ENCODE results near the gene MARK1. TPM values are rescaled to one million over a fixed set of nuclear protein-coding genes. Genes with fewer than 3 reads are reported as not detected.

Gene MARK1
- total and polyA plus RNA-seq, 7 donors: 0.81 to 5.4 (median 2.6) TPM

GRCh38 chr1:220565670-220566069, 37.7 kb downstream of the MARK1 start:
- Histone ChIP-seq H3K27ac (no peak overlapping the region), H3K36me3 (ENCODE audit: insufficient read depth in 1 of 2, low read depth in 1 of 2) (no peaks in the 10 kb centered on the region), H3K27me3 (ENCODE audit: insufficient read depth in 3 of 3, low read length in 2 of 3) (no peaks in the 10 kb centered on the region), H3K4me1 (peaks cover 6% of the 10 kb centered on the region), H3K9me3 (no peaks in the 10 kb centered on the region), H3K4me3 (no peak overlapping the region)
- DNase-seq (no peak), ATAC-seq (no peak)
- intact Hi-C loops (cut with DNase I): no loop called here
- TF ChIP-seq CTCF (IDR thresholded peaks at IDR 0.05): no peak

GRCh38 chr1:220566869-220567268, 38.9 kb downstream of the MARK1 start:
- no peak for ATAC-seq
- Histone ChIP-seq H3K4me1 (peaks cover 6% of the 10 kb centered on the region), H3K9me3 (no peaks in the 10 kb centered on the region), H3K4me3 (no peak overlapping the region), H3K27ac (no peak overlapping the region), H3K27me3 (ENCODE audit: insufficient read depth in 3 of 3, low read length in 2 of 3) (no peaks in the 10 kb centered on the region), H3K36me3 (ENCODE audit: insufficient read depth in 1 of 2, low read depth in 1 of 2) (no peaks in the 10 kb centered on the region)
- 90 to 96% (median 94%) methylated on average over 1 of the region's 1 CpG for WGBS, 3 donors
- TF ChIP-seq CTCF (IDR thresholded peaks at IDR 0.05): no peak
- intact Hi-C loops (cut with DNase I): no loop called here
- DNase-seq: no peak

- Histone ChIP-seq H3K4me3 (no peak overlapping the region), H3K27me3 (ENCODE audit: insufficient read depth in 3 of 3, low read length in 2 of 3) (no peaks in the 10 kb centered on the region), H3K36me3 (ENCODE audit: insufficient read depth in 1 of 2, low read depth in 1 of 2) (no peaks in the 10 kb centered on the region), H3K9me3 (peaks cover 20% of the 10 kb centered on the region), H3K27ac (no peak overlapping the region), H3K4me1 (no peaks in the 10 kb centered on the region)
- TF ChIP-seq CTCF (IDR thresholded peaks at IDR 0.05): no peak
- intact Hi-C loops (cut with DNase I): no loop called here
- DNase-seq (no peak), ATAC-seq (no peak)
- WGBS, 3 donors: 90 to 94% (median 94%) methylated on average over 5 of the region's 5 CpGs
Observed at GRCh38 chr1:220572416-220572815, 44.5 kb downstream of the MARK1 start.

- Histone ChIP-seq H3K36me3 (ENCODE audit: insufficient read depth in 1 of 2, low read depth in 1 of 2) (no peaks in the 10 kb centered on the region), H3K4me1 (no peaks in the 10 kb centered on the region), H3K27me3 (ENCODE audit: insufficient read depth in 3 of 3, low read length in 2 of 3) (no peaks in the 10 kb centered on the region), H3K4me3 (no peak overlapping the region), H3K9me3 (peaks cover 20% of the 10 kb centered on the region), H3K27ac (no peak overlapping the region)
- TF ChIP-seq CTCF (IDR thresholded peaks at IDR 0.05): no peak
- DNase-seq (no peak), ATAC-seq (no peak)
- intact Hi-C loops (cut with DNase I): no loop called here
Observed at GRCh38 chr1:220573836-220574235, 45.9 kb downstream of the MARK1 start.

- 96 to 97% (median 96%) methylated on average over 6 of the region's 6 CpGs for WGBS, 3 donors
- no peaks in the 10 kb centered on the region for H3K27me3 ChIP-seq (ENCODE audit: insufficient read depth in 3 of 3, low read length in 2 of 3)
- intact Hi-C loops (cut with DNase I): no loop called here
- DNase-seq (no peak), ATAC-seq (no peak)
- no peak overlapping the region for H3K4me3 ChIP-seq
- peaks cover 20% of the 10 kb centered on the region for H3K9me3 ChIP-seq
- H3K4me1 ChIP-seq: no peaks in the 10 kb centered on the region
- no peak for TF ChIP-seq CTCF (IDR thresholded peaks at IDR 0.05)
- H3K27ac ChIP-seq: no peak overlapping the region
- H3K36me3 ChIP-seq (ENCODE audit: insufficient read depth in 1 of 2, low read depth in 1 of 2): no peaks in the 10 kb centered on the region
Observed at GRCh38 chr1:220575718-220576497, 48.0 kb downstream of the MARK1 start.

Data from psoas muscle (tissue), 8 donors.